Hepatocyte (in vitro differentiated cells): ENCODE results near the gene GPAT3. TPM values are rescaled to one million over a fixed set of nuclear protein-coding genes. Genes with fewer than 3 reads are reported as not detected.

Experiments used
- DNase-seq: peaks from one replicate; pipeline ENCODE4 v3.0.0-alpha.2; 2016; ENCODE audit warnings: low spot score
- H2AFZ ChIP-seq: fragments of 200-600 bp; sonication (generic); 2 replicates; pipeline ENCODE4 v1.6.0; 2016; ENCODE audit warnings: antibody characterized with exemption, mild to moderate bottlenecking
- H3K27ac ChIP-seq: fragments of 200-600 bp; sonication (generic); 2 replicates; pipeline ENCODE4 v1.5.1; 2016; ENCODE audit warnings: mild to moderate bottlenecking
- H3K27me3 ChIP-seq: fragments of 200-600 bp; sonication (generic); 2 replicates; pipeline ENCODE4 v1.6.1; 2016
- H3K36me3 ChIP-seq: fragments of 200-600 bp; sonication (generic); replicated peaks from 2 replicates; pipeline ENCODE4 v1.5.1; 2016; ENCODE audit warnings: low read depth; ENCODE audit not compliant: insufficient read depth
- H3K4me1 ChIP-seq: fragments of 200-600 bp; sonication (generic); 2 replicates; pipeline ENCODE4 v1.5.1; 2016; ENCODE audit warnings: mild to moderate bottlenecking, moderate library complexity; ENCODE audit not compliant: insufficient read depth
- H3K4me2 ChIP-seq: fragments of 200-600 bp; sonication (generic); 2 replicates; pipeline ENCODE4 v1.6.0; 2016
- H3K4me3 ChIP-seq: fragments of 200-600 bp; sonication (generic); 2 replicates; pipeline ENCODE4 v1.5.1; 2016; ENCODE audit warnings: mild to moderate bottlenecking
- H3K79me2 ChIP-seq: fragments of 200-600 bp; sonication (generic); 2 replicates; pipeline ENCODE4 v1.6.0; 2017; ENCODE audit warnings: mild to moderate bottlenecking
- H3K9me2 ChIP-seq: fragments of 200-600 bp; sonication (generic); replicated peaks from 2 replicates; pipeline ENCODE4 v1.6.0; 2017; ENCODE audit warnings: mild to moderate bottlenecking; ENCODE audit not compliant: insufficient read depth
- H3K9me3 ChIP-seq: fragments of 200-600 bp; sonication (generic); 2 replicates; pipeline ENCODE4 v1.5.1; 2016; ENCODE audit warnings: low read depth, mild to moderate bottlenecking
- H4K20me1 ChIP-seq: fragments of 200-600 bp; sonication (generic); 2 replicates; pipeline ENCODE4 v1.6.0; 2016; ENCODE audit warnings: mild to moderate bottlenecking; ENCODE audit not compliant: insufficient read depth, poor library complexity, severe bottlenecking
- CTCF ChIP-seq: fragments of 200-600 bp; sonication (generic); IDR thresholded peaks from 2 replicates; pipeline ENCODE4 v1.5.1; 2016; ENCODE audit warnings: antibody characterized with exemption, mild to moderate bottlenecking; ENCODE audit not compliant: poor library complexity
- EZH2 ChIP-seq: fragments of 200-600 bp; sonication (generic); IDR thresholded peaks from 2 replicates; pipeline ENCODE4 v1.6.1; 2016; ENCODE audit warnings: antibody characterized with exemption, mild to moderate bottlenecking, borderline replicate concordance
- EZH2phosphoT487 ChIP-seq: fragments of 200-600 bp; sonication (generic); IDR thresholded peaks from one replicate; pipeline ENCODE4 v1.6.1; 2018; ENCODE audit warnings: antibody characterized with exemption, mild to moderate bottlenecking, low read depth, moderate library complexity; ENCODE audit not compliant: unreplicated experiment, severe bottlenecking
- WGBS: methylation state at CpG from one replicate; pipeline ENCODE4 v1.1.6; 2016; ENCODE audit warnings: low lambda C conversion rate; ENCODE audit errors: missing lambda C conversion rate; 5-methylcytosine and 5-hydroxymethylcytosine counted together
- polyA plus RNA-seq: library from polyadenylated mRNA; unstranded; fragments of >200 nt; fragmentation: Nextera tagmentation; extraction: Ambion mirVana; gene quantifications from 2 replicates; pipeline ENCODE4 v1.2.1, GENCODE V29; 2016
- total RNA-seq: library from RNA; depleted of rRNA; stranded (reverse); fragments of >200 nt; gene quantifications from 2 replicates; pipeline ENCODE4 v1.2.3, GENCODE V29; 2014

Gene GPAT3
- total and polyA plus RNA-seq, 2 experiments from 2014 or later: 3.3 to 4.4 TPM

- H3K27me3 ChIP-seq: peaks cover 9% of the 10 kb centered on the region
- no peak overlapping the region for H3K4me3 ChIP-seq
- no peaks in the 10 kb centered on the region for H3K9me3 ChIP-seq
- no peaks in the 10 kb centered on the region for H3K79me2 ChIP-seq
- no peak for TF ChIP-seq EZH2phosphoT487
- peak; percentile 90 for TF ChIP-seq CTCF
- no peak overlapping the region for H3K4me2 ChIP-seq
- H3K27ac ChIP-seq: no peak overlapping the region
- H3K9me2 ChIP-seq: no peaks in the 10 kb centered on the region
- 34% methylated on average over 5 of the region's 5 CpGs for WGBS
- H4K20me1 ChIP-seq: no peaks in the 10 kb centered on the region
- no peak overlapping the region for H2AFZ ChIP-seq
- peak; percentile 83 for DNase-seq
- H3K4me1 ChIP-seq: no peaks in the 10 kb centered on the region
- H3K36me3 ChIP-seq: no peaks in the 10 kb centered on the region
These were observed 104.1 kb downstream of the GPAT3 start for GRCh38 chr4:83639849-83640493.

GRCh38 chr4:83643036-83643435, 107.1 kb downstream of the GPAT3 start:
- Histone ChIP-seq H3K27me3 (peaks cover 9% of the 10 kb centered on the region), H3K36me3 (no peaks in the 10 kb centered on the region), H3K4me2 (no peak overlapping the region), H3K27ac (no peak overlapping the region), H3K9me2 (no peaks in the 10 kb centered on the region), H3K4me3 (no peak overlapping the region), H2AFZ (no peak overlapping the region), H3K9me3 (no peaks in the 10 kb centered on the region), H3K4me1 (no peaks in the 10 kb centered on the region), H3K79me2 (no peaks in the 10 kb centered on the region), H4K20me1 (no peaks in the 10 kb centered on the region)
- 95% methylated on average over 4 of the region's 4 CpGs for WGBS
- no peak for DNase-seq
- TF ChIP-seq EZH2 (no peak), CTCF (no peak), EZH2phosphoT487 (no peak)

- WGBS: 5% methylated on average over 5 of the region's 5 CpGs
- DNase-seq: peak; percentile 76
- no peak overlapping the region for H3K4me2 ChIP-seq
These were observed 109.1 kb downstream of the GPAT3 start for GRCh38 chr4:83644677-83645659.

More at GRCh38 chr4:83644677-83645659, 109.1 kb downstream of the GPAT3 start:
- TF ChIP-seq CTCF: peak; percentile 91
- TF ChIP-seq EZH2phosphoT487: no peak
- no peak overlapping the region for H3K4me3 ChIP-seq
- no peaks in the 10 kb centered on the region for H4K20me1 ChIP-seq
- H3K79me2 ChIP-seq: no peaks in the 10 kb centered on the region
- H3K4me1 ChIP-seq: no peaks in the 10 kb centered on the region
- no peaks in the 10 kb centered on the region for H3K9me3 ChIP-seq
- H3K27me3 ChIP-seq: peaks cover 9% of the 10 kb centered on the region
- no peaks in the 10 kb centered on the region for H3K9me2 ChIP-seq
- H3K27ac ChIP-seq: no peak overlapping the region
- no peak overlapping the region for H2AFZ ChIP-seq
- H3K36me3 ChIP-seq: no peaks in the 10 kb centered on the region
